Ovary (tissue), 3 donors: ENCODE measurements around the gene ARL5C.

Source experiments
- POLR2A ChIP-seq: fragments of 450-650 bp; IDR thresholded peaks from one replicate; pipeline ENCODE4 v1.6.1; 2017; ENCODE audit warnings: antibody characterized with exemption, mild to moderate bottlenecking, moderate library complexity
- TF ChIP-seq, protein P1 (sequence below), 3 donors: fragments of 450-650 bp in 2 of 3; fragments of 200-600 bp in 1 of 3; IDR thresholded peaks; one replicate each; pipeline versions ENCODE4 v1.5.1 to v1.8.0; 2016 to 2022; ENCODE audit warnings: antibody characterized with exemption in 3 of 3, mild to moderate bottlenecking in 1 of 3
- donor health status: DM: no; HTN: no; CAD: no.

DNA sequence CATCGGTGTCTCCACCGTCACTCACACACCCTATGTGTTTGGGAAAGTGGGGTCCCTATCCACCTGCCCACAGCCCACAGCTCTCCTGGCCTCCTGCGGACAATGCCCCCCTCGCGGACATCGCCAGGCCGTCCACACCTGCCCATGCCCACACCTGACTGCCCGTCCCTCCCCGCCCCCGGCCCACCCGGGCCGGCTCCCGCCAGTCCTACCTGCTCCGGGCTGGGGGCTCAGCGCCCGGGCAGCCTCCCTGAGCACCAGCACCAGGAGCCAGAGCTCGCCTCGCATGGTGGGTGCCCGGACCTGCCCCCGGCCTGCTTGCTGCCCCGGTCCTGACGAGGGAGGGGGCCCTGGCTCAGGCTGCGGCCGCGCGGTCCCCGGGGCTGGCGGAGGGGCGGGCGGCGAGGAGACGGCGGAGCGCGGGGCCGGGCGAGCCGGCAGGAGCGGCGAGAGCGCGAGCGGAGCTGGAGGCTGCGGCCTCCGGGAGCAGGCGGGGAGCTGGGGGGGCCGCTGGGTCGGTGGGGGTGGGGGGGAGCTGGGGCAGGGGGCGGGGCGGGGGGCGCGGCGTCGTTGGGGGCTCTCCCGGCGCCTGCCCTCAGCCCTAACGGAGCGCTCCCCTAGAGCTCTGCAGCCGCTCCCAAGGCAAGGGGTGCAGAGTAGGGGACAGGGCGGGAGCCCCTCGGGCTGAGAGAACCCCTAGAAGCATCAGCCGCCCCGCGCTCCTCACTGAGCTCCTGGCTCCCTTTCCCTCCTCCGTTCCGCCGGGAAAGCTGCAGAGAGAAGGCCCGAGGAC is 14.6 kb downstream of the ARL5C start, which contains the start of gene PLXDC1:
- TF ChIP-seq POLR2A: no peak
- TF ChIP-seq, protein P1, sequence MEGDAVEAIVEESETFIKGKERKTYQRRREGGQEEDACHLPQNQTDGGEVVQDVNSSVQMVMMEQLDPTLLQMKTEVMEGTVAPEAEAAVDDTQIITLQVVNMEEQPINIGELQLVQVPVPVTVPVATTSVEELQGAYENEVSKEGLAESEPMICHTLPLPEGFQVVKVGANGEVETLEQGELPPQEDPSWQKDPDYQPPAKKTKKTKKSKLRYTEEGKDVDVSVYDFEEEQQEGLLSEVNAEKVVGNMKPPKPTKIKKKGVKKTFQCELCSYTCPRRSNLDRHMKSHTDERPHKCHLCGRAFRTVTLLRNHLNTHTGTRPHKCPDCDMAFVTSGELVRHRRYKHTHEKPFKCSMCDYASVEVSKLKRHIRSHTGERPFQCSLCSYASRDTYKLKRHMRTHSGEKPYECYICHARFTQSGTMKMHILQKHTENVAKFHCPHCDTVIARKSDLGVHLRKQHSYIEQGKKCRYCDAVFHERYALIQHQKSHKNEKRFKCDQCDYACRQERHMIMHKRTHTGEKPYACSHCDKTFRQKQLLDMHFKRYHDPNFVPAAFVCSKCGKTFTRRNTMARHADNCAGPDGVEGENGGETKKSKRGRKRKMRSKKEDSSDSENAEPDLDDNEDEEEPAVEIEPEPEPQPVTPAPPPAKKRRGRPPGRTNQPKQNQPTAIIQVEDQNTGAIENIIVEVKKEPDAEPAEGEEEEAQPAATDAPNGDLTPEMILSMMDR (IDR thresholded peaks at IDR 0.05): no peak
